GM12878 (cell line): Measurements from ENCODE around the gene CYB5RL. TPM values are rescaled to one million over a fixed set of nuclear protein-coding genes. Genes with fewer than 3 reads are reported as not detected.

ENCODE experiments used
- ATF7 ChIP-seq: fragments of 450-650 bp; IDR thresholded peaks from 2 replicates; pipeline ENCODE4 v1.6.1; 2016; ENCODE audit warnings: low read depth, mild to moderate bottlenecking
- BACH1 ChIP-seq: fragments of 450-650 bp; IDR thresholded peaks from 2 replicates; pipeline ENCODE4 v1.6.1; 2017; ENCODE audit warnings: mild to moderate bottlenecking, borderline replicate concordance
- HSF1 ChIP-seq: fragments of 150-350 bp; IDR thresholded peaks from 2 replicates; pipeline ENCODE4 v1.6.1; 2014; ENCODE audit warnings: mild to moderate bottlenecking, low read depth, low read length
- IRF5 ChIP-seq: fragments of 450-650 bp; IDR thresholded peaks from 2 replicates; pipeline ENCODE4 v1.6.1; 2017; ENCODE audit warnings: borderline replicate concordance
- KDM1A ChIP-seq: fragments of 200-600 bp; sonication (generic); IDR thresholded peaks from 2 replicates; pipeline ENCODE4 v1.6.1; 2016; ENCODE audit warnings: borderline replicate concordance
- MXI1 ChIP-seq: fragments of 150-350 bp; IDR thresholded peaks from 2 replicates; pipeline ENCODE4 v1.6.1; 2011; ENCODE audit warnings: low read depth, mild to moderate bottlenecking, inconsistent platforms, low read length, improper control_type of control experiment
- NR2C1 ChIP-seq: fragments of 450-650 bp; IDR thresholded peaks from 2 replicates; pipeline ENCODE4 v1.6.1; 2017; ENCODE audit warnings: antibody characterized with exemption, mild to moderate bottlenecking, moderate library complexity
- POLR2A ChIP-seq: IDR thresholded peaks from 2 replicates; pipeline ENCODE4 v1.6.1; 2011; ENCODE audit warnings: low read depth, mild to moderate bottlenecking, low read length
- SREBF1 ChIP-seq: IDR thresholded peaks from 2 replicates; pipeline ENCODE4 v1.6.1; 2012; ENCODE audit warnings: mild to moderate bottlenecking, low read length
- TARDBP ChIP-seq: IDR thresholded peaks from 2 replicates; pipeline ENCODE4 v1.6.1; 2016; ENCODE audit warnings: borderline replicate concordance
- ZNF24 ChIP-seq: fragments of 450-650 bp; IDR thresholded peaks from 2 replicates; pipeline ENCODE4 v1.6.1; 2017; ENCODE audit warnings: antibody characterized with exemption, mild to moderate bottlenecking
- ZNF592 ChIP-seq: fragments of 450-650 bp; IDR thresholded peaks from 2 replicates; pipeline ENCODE4 v1.6.1; 2017; ENCODE audit warnings: mild to moderate bottlenecking, moderate library complexity
- polyA plus RNA-seq, 11 experiments: library from polyadenylated mRNA; depleted of rRNA in 4 of 11; unstranded in 6 of 11; stranded (reverse) in 5 of 11; fragments of >200 nt; fragmentation: Nextera tagmentation in 4 of 11; fragmentation: Illumina TruSeq in 1 of 11; extraction: Ambion mirVana in 4 of 11; extraction: Trizol in 1 of 11; gene quantifications; 1 replicate in 1 of 11; 2 replicates in 10 of 11; pipeline versions ENCODE4 v1.2.1 to v1.2.3, GENCODE V29; 2011 to 2016; ENCODE audit warnings: inconsistent platforms in 2 of 11, missing spikeins in 2 of 11, low read depth in 1 of 11
- total RNA-seq, 4 experiments: library from RNA; depleted of rRNA in 3 of 4; stranded (reverse); fragments of >200 nt in 3 of 4; fragmentation: Illumina TruSeq in 1 of 4; extraction: Trizol in 1 of 4; gene quantifications; 2 replicates each; pipeline versions ENCODE4 v1.2.1 to v1.2.3, GENCODE V29; 2013 to 2021

The CYB5RL gene
- total and polyA plus RNA-seq, 10 of the 15 experiments (the other 5 are each of a cell fraction or from before 2014, with no cell fraction given) = 3.1 to 8.7 (median 7.2) TPM

- TF ChIP-seq BACH1 (no peak), TARDBP (no peak), MXI1 (no peak), IRF5 (no peak), KDM1A (no peak), POLR2A (no peak), ZNF592 (no peak), NR2C1 (no peak), SREBF1 (no peak), HSF1 (no peak), ATF7 (no peak), ZNF24 (no peak)
These were observed 41.0 kb upstream of the CYB5RL start (continued) for GRCh38 chr1:54240741-54241335.
